ENCODE results near the gene CDH12. TPM values are rescaled to one million over a fixed set of nuclear protein-coding genes. Genes with fewer than 3 reads are reported as not detected.

The CDH12 gene
- total and polyA plus RNA-seq, 10 of the 15 experiments (the other 5 are each of a cell fraction or from before 2014, with no cell fraction given): 0.03 to 0.16 TPM; not detected in 8

GRCh38 chr5:22722491-22722890, 130.7 kb downstream of the CDH12 start (continued):
- TF ChIP-seq SMC3 (IDR thresholded peaks at IDR 0.05; ENCODE audit: borderline replicate concordance, low read length) (no peak), MTA2 (IDR thresholded peaks at IDR 0.05; ENCODE audit: low read depth) (no peak), ZBTB11 (CRISPR knock-in tag; IDR thresholded peaks at IDR 0.05) (no peak), EP300 (IDR thresholded peaks at IDR 0.05; ENCODE audit: borderline replicate concordance in 1 of 2, control insufficient read depth in 1 of 2, low read depth in 2 of 2, low read length in 2 of 2) (no peak), CBFB (IDR thresholded peaks at IDR 0.05; ENCODE audit: low read depth) (no peak), ZNF592 (IDR thresholded peaks at IDR 0.05) (no peak), BHLHE40 (IDR thresholded peaks at IDR 0.05; ENCODE audit: borderline replicate concordance in 1 of 2, low read depth in 2 of 2, low read length in 1 of 2) (no peak), SMAD1 (IDR thresholded peaks at IDR 0.05; ENCODE audit: low read depth, partially characterized antibody) (no peak), ZNF274 (IDR thresholded peaks at IDR 0.05; ENCODE audit: insufficient read depth, insufficient read length) (no peak)

Data from GM12878 (cell line).